Suppressor macrophage (primary cell): ENCODE results near the gene PLRG1.

Experiments used
- DNase-seq, 4 experiments: peaks; one replicate each; pipeline ENCODE4 v3.0.0-alpha.2; 2020 to 2022

The PLRG1 gene

DNA sequence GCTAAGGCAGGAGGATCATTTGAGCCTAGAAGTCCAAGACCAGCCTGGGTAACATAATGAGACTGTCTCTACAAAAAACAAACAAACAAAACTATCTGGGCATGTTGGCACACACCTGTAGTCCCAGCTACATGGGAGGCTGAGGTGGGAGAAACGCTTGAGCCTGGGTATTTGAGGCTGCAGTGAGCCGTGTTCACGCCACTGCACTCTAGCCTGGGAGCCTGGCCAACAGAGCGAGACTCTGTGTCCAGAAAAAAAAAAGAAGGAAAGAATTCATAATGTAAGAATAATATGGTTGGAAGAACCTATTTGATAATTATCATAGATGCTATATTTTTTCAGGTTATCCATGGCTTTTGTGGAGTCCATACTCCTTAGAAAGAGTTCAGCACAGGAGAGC, 32.6 kb downstream of the PLRG1 start:
- DNase-seq: no peak

DNA sequence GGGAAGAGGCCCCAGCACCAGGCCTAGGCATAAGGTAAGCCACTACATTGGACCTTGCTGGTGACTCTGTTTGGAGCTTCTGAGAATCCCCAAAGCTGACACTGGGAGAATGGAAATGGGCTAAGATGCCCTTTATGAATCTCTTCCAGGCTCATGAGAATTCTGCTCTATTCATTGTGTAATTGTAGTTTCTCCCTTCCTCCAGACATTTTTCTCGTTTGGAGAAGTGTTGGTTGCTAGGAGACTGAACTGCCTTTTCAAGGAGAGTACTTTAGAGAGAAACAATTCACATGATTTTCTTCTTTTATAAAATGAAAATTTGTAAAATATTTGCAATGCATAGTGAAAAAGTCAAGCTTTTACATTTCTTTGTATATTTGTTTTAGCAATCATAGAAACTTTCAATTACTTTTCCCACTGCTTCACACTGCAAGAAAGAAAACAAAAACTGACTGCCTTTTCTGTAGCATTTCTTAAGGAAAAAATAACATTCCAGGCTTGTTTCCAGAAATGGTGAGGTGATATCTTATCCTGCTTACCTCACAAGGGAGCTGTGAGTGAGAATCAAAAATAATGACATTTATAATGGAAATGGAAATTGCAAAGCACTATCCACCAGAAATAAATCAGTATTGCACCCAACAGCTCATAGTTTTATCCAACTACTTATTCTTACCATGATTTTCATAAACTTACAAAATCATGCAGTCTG, 33.7 kb downstream of the PLRG1 start:
- DNase-seq: peak in 2 of 4 experiments; percentile 9 to 19

DNA sequence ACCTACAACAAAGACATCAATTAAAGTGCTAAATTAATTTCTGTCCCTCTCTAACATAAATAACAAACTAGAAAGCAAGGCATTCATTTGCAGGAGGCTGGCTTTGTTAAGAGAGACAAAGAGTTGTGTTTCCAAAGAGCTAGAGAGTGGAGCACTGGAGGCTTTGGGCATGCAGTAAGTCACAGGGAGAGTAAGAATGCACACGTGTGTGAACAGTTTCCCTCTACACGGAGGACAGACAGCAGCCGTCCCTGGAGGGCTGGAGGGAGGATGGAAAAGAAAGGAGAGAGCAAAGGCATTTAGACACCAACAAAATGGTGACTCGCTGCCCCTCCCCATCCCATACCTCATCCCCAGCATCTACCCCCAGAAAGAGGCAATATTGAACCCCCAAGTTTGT, 38.2 kb downstream of the PLRG1 start:
- no peak for DNase-seq

DNA sequence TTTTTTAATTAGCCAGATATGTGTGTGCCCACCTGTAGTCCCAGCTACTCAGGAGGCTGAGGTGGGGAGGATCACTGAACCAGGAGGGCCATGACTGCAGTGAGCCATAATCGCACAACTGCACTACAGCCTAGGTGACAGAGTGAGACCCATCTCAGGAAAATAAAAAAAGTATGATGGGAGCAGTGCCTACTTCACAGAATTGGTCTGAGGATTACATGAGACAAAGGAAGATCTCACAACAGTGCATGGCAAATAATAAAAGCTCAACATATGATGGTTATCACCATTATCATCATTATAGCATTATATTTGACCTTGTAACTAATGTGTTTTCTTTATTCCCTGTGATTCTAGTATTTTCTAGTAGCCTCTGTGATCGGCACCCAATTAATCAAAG, 38.7 kb downstream of the PLRG1 start:
- DNase-seq: no peak

DNA sequence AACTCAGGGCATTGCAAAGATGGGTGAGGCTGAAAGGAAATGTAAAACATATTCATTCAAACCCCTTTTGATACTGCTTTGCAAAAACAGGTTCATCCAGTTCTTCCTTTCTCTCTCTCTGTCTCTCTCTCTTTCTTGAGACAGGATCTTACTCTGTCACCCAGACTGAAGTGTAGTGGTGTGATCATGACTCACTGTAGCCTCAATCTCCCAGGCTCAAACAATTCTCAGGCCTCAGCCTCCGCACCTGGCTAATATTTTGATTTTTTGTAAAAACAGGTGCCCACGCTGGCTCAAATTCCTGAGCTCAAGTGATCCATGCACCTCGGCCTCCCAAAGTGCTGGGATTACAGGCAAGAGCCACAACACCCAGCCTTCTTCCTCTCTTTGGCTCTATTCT, 43.0 kb downstream of the PLRG1 start:
- no peak for DNase-seq

DNA sequence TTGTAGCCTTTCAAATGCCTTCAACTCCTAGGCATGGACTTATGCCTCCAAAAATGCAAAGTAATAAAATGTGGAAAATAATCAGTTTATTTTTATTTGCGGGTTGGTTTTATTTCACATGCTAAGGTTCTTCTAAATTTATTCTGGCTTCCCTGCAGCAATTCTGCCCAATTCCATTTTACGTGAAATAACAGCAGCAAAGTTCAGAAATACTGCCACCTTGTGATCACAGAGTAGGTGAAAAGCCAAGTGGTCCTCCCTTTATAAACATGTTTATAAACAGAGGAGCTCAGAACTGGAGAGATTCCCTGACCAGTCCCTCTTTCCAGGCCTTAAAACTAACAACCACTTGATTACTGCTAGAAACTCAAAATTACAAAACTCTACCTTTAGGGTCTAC, 43.9 kb downstream of the PLRG1 start:
- peak in 1 of 4 experiments; percentile 15 for DNase-seq

DNA sequence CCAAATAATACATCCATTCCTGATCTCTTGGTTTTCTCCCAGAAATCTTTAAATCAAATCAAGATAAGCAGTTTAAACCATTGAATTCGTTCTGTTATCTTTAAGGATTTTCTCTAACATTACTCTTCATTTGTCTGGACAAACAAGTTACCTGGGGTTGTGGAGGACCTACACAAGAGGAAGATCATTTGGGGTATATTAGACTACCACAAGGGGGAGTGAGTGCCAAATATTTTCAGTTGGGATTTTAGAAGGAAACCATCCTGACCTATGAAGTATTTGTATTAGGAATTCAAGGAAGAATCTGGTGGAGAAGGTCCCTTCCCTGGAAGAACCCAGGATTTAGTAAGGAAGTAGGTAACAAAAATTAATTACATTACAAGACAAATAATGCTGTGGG, 46.6 kb downstream of the PLRG1 start:
- DNase-seq: peak in 1 of 4 experiments; percentile 34

DNA sequence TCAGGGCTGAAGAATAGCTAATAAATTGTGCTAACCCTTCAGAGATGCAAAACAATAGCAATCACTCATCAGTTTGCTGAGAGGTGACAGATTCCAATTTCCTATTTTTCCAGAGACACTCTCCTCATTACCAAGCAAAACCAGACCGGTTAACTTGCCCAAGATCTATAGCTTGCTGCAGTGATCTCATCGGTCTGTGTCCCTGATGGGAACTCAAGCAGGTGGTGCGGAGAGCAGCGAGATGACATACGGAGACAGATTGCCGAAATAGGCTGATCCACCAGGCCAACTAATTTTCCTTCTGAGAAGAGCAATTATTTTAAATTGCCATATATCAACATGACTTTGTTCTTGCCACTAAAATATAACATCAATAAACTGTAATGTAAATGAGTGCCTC, 48.1 kb downstream of the PLRG1 start:
- no peak for DNase-seq

DNA sequence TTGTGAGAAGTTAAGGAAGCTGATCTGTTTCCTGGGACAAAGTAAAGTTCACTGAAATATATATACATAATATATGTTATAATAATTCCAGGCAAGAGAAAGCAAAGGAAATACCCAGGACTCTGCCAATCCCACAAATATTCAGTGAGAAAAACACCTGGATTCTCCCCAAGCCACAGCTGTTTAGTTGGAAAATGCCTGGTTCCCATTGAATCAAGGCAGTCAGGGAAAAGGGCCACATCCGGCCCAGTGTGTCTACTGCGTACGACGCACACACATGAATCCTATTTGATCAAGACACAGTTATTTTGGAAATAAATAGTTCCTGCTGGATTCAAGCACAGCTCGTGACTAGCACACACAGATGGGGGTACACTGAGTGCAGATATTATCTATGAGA, 52.3 kb downstream of the PLRG1 start:
- no peak for DNase-seq

DNA sequence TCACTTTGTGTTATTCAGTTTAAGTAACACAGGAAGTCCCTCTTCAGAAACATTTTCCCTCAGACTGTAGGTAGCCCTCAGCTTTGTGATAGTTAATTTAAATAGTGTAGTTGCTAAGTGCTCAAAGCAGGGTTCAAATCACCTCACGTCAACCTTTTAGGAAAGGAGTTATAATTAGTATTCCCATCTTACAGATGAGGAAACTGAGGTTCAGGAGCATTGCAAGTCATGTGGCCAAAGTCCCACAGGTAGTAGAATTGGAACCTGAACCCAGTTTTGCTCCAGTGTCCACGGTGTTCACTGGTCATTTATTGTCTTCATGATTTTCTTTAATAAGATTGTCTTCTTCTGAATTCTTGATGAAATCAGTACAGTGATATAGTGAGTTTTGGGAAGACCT, 54.3 kb downstream of the PLRG1 start:
- no peak for DNase-seq

DNA sequence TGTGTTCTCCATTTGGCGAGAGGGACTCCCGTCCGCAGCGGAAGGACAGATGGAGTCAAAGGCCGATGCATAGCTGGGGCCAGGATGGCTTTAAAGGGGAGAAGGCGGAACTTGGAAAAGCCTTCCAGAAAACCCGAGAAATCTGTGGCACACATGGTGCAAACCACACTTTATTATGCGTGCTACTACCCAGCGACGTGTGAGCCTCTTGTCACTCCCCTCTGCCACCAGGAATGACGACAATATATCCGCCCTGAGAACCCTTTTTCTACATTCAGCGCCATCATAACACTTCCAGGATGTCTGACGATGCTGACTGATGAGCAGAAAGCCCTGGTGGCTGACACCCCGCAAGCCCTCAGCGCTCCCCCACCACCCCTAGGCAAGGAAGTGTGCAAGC, 57.9 kb downstream of the PLRG1 start:
- no peak for DNase-seq

DNA sequence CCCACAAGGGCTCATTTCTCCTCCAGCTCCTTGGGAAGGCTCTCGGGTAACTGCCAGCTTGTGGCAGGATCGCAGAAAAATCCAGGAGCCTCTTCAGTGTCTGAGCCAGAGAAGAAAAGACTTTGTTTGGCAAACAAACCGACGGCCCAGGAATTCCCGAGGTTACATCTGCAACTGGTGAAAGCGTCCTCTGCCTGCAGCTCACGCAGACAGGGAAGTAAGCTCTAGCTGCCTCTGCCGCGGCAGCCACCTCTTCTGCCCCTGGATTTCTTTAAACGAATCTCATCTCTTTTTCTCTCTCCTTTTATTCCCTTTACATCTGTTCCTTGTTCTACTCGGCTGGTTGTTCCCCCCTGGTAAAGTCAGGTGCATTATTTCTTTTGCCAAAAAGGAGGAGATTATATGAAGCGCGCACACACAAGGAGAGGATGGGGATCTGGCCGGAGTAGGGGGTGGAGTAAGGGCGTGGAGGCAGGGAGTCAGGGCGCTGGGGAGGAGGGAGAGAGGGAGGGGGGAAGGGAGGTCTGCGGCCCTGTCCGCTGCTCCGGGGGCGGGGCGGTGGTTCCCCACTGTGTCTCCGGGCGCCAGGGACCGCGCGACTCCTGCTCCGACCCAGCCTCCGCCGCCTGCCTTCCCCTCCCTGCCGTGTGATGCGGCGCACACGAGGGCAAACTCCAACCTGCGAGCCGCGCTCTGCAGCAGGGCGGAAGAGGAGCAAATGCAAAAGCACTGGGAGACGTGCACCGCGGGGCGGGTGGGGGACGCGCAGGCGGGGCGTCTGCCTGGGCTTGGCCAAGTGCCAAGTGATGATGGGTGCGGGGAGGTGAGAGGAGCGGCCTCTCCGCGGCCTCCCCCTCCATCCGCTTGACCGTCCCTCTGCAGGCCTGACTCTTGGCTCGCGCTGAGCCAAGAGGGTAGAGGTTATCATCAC, 58.6 kb downstream of the PLRG1 start, which contains the start of gene DCHS2:
TSS of gene DCHS2 (minus strand) at position 459 of the 931 bp plus-strand sequence. CDS start at position 15, 444 bp downstream.
- peak in 2 of 4 experiments; percentile 25 to 31 for DNase-seq

DNA sequence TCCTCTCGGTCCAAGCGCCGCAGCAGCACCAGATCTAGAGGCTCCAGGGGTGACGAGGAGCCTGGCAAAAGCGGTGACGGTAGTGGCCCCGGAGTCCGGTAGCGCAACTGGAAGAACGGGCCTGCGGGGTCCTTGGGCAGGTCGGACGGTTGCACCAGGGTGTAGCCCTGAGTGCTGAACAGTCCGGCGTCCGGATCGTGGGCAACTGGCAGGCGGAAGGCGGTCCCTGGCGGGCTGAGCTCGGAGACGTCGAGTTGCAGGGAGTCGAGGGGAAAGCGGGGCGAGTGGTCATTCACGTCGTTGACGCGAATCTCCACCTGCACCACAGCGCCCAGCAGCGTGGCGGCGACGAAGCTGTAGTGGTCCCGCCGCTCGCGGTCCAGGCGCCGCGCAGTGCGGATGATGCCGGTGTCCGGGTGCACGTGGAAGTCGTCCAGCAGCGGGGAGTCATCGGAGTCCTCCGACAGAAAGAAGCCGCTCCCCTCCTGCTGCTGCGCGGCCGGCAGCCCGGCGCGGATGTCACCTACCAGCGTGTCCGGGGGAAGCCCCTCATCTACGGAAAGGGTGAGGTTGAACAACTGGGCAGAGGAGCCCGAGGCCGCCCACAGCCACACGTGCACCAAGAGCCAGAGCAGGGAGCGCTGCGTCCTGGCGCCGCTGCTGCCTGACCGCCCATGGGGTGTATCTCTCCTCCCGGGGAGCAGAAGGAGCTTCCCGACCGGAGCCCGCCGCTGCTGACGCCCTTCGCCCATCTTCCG, 59.4 kb downstream of the PLRG1 start:
- DNase-seq: peak in 2 of 4 experiments; percentile 4 to 6

DNA sequence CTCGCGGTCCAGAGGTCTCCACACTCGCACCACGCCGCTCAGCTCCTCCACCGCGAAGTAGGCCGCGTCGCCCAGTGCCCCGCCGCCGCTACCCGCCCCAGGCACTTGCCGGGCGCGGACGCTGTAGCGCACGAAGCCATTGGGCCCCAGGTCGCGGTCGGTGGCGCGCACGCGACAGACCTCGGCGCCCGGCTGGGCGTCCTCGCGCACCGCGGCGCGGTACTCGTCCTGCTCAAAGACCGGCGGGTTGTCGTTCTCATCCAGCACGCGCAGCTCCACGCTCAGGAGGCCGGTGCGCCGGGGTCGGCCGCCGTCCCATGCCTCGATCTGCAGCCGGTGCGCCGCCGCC, 60.0 kb downstream of the PLRG1 start:
- DNase-seq: peak in 1 of 4 experiments; percentile 5

DNA sequence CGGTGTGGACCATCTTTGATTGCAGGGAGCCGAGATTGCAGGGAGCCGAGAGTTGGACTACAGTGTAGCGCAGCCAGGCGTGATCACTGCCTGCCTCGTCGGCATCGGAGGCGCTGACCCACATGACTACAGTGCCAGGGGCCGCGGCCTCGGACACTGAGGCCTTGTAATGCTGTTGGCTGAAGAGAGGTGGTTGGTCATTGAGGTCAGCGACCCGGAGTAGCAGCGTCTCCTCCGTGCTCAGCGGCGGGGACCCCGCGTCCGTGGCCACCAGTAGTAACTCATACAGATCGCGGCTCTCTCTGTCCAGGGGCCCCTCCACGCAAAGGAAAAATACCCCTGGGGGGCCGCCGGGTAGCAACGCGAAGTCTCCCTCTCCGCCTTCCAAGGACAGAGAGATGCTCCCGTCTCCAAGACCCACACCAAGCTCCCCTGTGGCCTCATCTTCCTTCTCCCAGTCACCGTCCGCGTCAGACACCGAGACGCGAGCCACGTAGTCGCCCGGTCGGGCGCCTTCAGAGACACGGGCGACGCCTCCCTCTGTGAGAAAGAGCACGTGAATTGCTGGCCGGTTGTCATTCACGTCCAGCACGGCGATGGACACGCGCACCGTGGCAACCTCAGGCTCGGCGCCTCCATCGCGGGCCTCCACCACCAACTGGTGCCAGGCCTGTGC, 60.5 kb downstream of the PLRG1 start:
- DNase-seq: no peak

DNA sequence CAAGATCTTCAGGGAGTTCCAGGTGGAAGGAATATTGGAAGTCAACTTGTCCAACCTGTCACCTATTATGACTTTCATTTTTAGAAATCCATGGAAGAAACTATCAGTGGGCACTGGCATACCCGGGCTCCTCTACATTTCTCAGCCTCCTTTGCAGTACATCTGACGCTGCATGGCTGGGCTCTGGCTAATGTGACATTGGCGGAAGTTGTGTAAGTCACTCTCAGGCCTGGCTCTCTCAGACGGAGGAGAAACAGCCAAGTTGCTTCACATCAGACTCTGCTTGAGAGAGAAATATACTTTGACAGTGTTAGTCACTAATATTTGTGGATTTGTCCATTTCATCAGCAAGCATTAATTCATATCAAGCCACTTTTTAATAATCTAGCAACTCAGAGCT, 63.1 kb downstream of the PLRG1 start:
- no peak for DNase-seq

DNA sequence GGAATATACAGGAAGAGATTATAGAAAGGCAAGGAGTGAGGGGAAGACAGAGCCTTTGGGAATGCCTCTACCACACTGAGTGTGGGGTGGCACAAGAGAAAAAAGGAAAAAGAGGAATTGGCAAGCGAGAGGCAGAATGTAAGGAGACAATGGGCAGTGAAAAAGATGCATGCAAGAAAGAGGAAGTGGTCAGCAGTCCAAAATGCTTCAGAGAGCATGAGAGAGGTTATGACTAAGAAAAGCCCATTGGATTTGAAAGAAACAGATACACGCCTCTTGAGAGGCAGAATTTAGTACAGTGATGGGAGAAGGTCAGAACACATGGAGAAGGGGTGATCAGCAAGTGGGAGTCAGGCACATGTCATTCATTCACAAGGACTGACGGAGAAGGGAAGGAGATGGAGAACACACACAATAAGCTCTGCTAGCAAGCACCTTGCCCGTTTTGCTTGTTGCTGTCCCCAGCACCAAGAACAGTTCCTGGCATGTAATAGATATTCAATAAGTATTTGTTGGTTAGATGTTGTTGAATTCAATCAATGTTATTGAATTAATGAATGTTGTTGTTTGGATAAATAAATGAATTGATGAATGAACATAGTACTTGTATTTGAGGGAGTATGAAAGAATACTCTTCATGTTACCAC, 65.0 kb downstream of the PLRG1 start:
- DNase-seq: peak; percentile 17 to 61 (median 38)
